UCSD-AML1 (cell line): ENCODE measurements around the gene FILIP1.
"Not testable (repeated sequence)": the region's sequence is repeated elsewhere in the genome, so short reads cannot be mapped to it uniquely, and the experiment has no call there.

Source experiments
- DNase-seq: peaks from one replicate; lab custom pipeline; 2025; ENCODE audit not compliant: unreplicated experiment; lab: John Stamatoyannopoulos, UW

Gene FILIP1

DNA sequence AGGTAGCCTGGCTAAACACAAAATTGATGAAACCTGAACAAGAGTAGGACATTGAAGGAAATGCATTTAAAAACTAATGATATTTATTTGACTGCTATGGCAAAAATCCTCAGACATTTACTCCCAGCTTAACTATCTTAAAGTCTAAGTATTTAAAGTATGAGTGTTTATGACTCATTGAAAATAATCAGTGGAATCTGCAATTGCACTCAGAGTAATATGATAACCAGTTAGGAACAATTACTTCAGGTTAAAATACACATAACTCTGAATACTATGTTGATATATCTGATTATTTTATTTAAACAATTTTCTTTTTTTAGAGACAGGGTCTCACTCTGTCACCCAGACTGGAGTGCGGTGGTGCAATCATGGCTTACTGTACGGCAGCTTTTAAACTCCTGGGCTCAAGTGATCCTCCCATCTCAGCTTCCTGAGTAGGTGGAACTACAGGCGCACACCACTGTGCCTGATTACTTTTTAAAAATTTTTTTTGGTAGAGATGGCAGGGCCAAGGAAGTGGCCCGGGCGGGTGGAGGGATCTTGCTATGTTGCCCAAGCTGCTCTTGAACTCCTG, 43.9 kb downstream of the FILIP1 start:
- no peak for DNase-seq

DNA sequence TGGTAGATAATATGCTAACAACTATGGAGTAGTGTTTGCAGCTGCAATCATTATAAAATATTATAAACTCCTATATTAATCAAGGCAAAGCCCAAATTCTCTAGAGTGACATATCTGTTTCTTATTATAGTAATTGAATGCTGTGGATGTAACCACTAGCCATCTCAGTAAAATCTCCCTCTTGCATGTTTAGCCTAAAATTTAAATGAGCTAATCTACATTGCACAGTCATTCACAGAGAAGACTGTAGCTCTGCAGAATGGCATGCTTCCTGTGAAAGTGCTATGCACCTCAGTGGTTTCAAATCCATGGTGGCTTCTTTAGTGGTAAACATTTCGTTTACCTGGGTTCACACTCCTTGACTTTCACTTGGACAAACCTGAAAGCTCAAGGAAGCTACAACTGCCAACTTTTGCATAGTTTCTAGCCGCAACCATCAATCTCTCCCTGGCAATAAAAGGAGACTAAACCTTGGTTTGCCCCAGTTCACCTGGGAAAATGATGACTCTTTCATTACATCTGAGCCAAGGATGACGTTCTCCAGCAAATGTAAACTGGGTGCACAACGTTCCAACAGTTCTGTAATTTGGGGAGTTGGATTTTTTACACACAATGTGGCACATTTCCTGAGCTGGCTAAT, 47.2 kb downstream of the FILIP1 start:
- DNase-seq = no peak

DNA sequence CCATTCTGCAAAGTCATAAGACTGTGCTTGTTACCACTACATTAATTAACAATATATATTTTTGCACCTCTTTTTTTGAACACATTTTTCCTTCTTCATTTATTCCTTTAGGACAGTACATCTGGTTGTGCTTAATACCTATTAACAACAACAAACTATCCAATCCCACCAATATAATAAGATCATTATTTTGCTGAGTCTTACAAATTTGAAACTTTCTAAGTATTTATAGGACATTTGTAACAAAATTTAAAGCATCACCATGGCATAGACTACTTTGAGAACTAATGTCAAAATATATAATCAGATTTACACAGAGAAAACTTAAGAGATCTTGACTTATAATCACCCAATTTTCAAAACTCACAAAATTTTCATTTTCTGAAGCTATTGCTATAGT, 47.9 kb downstream of the FILIP1 start:
- DNase-seq = no peak

DNA sequence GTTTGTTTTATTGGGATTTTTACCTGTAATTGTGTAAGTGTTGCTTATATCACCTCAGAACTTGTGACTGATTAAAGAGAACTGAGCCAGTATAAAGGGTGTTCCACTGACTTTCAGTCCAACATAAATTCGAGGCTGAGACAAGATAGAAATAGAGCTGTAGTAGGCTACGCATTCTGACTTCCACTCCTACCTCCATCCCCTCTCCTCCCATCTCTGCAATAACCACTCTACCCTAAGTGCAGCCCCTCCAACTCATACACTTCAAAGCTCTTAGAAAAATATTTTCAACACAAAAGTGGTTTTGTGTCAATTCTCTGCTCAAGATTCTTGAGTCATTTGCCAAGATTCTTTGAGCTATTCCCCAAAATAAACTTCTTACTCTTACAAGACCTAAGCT, 48.7 kb downstream of the FILIP1 start:
- no peak for DNase-seq

DNA sequence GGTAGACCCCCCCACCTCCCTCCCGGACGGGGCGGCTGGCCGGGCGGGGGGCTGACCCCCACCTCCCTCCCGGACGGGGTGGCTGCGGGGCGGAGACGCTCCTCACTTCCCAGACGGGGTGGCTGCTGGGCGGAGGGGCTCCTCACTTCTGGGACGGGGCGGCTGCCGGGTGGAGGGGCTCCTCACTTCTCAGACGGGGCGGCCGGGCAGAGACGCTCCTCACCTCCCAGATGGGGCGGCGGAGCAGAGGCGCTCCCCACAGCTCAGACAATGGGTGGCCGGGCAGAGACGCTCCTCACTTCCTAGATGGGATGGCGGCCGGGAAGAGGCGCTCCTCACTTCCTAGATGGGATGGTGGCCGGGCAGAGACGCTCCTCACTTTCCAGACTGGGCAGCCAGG, 51.7 kb downstream of the FILIP1 start:
- DNase-seq = not testable (repeated sequence)

DNA sequence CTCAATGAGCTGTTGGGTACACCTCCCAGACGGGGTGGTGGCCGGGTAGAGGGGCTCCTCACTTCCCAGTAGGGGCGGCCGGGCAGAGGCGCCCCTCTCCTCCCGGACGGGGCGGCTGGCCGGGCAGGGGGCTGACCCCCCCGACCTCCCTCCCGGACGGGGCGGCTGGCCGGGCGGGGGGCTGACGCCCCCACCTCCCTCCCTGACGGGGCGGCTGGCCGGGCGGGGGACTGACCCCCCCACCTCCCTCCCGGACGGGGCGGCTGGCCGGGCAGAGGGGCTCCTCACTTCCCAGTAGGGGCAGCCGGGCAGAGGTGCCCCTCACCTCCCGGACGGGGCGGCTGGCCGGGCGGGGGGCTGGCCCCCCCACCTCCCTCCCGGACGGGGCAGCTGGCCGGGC, 52.1 kb downstream of the FILIP1 start:
- DNase-seq = not testable (repeated sequence)

DNA sequence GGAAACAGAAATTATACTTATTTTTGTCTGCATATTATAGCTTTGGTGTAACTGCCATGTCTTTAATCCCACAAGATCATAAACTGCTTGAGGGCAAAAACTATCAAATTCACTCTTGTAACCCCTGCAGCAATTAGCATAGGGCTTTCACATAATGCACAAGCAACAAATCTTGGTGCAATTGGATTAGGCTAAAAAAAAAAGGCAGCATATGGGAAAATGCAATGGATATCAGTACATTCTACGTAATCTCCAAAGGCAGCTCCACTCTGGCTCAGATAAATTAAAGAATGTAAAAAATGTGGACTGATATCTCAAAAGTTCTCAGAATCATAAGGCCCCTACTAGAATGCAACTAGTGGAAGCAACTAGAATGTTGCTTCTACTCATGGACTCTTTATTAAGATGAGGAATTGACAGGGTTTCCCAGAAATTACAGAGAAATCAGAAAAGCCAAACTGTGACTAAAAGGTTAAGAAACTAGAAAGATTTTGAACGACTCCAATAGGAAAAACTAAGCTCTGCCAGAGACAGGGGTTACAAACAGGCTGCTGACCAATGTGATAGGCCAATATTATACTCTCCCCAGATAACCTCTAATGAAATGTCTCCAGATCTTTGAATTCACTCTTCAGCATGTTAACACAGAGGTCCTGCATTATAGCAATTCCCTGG, 55.0 kb downstream of the FILIP1 start:
- no peak for DNase-seq

DNA sequence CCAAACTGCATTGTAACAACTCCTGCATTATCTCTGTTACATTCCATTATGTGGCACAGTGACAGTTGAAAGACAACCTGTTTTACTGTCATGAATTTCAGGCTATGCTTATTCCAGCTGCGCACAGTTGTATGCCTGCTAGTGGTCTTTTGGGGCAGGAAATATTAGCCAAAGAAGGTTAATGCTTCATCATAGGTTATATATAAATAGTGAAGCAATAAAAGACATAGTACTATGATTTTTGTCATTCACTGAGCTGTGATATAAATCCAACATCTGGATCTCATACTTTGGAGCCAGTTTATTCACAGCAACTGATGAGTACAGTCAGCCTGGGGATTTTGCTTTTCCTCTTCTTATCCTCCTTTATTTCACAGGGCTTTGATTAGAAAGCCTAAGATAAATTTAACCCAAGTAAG, 55.6 kb downstream of the FILIP1 start:
- no peak for DNase-seq

DNA sequence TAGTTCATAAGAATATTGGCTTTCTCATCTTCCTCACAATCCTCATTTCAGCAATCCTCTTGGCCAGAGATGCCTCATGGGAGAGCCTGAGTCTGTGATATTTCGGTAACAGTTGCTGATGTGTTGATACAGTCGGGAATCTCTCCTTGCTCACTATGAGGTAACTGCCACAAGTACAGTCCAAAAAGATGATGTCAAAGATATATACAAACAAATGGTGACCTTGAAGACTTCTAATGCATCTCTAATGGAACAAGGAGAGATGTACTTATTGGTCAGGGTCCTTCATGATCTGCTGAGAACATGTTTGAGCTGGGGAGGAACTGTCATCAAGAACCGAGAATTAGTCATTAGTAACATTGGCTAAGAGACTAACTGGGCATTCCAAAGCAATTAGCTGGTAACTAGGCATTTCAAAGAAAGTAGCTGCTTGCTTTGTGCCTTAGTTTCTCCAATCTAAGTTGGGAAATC, 56.1 kb downstream of the FILIP1 start:
- DNase-seq = no peak

DNA sequence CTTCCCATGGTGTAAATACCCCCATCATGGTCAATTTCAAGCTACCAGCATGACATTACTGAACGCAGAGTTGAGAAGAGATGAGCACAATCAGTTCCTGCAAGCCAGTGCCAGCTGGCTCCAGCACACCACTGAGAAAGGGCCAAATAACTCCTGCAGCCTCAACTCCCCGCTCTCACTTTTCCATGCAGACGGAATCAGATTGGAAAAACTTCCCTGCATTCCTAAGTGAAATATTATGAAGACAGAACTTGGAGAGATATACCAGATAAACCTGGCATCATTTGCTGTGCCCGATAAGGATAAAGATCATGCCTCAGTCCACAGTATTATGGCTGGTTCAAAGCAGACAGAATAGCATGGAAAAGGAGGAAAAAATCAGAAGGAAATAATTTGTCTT, 56.7 kb downstream of the FILIP1 start:
- no peak for DNase-seq

DNA sequence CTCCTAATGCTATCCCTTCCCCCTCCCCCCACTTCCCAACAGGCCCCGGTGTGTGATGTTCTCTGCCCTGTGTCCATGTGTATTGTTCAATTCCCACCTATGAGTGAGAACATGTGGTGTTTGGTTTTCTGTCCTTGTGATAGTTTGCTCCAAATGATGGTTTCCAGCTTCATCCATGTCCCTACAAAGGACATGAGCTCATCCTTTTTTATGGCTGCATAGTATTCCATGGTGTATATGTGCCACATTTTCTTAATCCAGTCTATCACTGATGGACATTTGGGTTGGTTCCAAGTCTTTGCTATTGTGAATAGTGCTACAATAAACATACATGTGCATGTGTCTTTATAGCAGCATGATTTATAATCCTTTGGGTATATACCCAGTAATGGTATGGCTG, 60.8 kb downstream of the FILIP1 start:
- not testable (repeated sequence) for DNase-seq

DNA sequence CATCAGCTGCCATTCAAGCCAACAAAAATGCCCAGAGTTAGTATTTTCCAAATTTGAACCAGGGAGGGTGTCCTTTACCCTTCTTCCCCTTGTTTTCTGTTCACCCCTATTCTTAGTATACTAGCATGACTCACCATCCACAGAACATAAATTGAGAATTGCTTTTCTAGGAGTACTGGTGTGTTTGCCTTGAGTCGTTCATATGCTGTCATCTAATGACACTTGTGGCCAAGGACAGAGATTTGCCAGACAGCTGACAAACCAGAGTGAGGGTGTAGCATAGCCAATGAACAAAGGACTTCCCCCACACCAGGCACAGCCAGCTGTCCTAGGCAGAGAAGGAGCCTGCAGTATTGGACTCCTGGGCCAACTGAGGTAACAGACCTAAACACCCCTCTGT, 62.2 kb downstream of the FILIP1 start:
- no peak for DNase-seq

DNA sequence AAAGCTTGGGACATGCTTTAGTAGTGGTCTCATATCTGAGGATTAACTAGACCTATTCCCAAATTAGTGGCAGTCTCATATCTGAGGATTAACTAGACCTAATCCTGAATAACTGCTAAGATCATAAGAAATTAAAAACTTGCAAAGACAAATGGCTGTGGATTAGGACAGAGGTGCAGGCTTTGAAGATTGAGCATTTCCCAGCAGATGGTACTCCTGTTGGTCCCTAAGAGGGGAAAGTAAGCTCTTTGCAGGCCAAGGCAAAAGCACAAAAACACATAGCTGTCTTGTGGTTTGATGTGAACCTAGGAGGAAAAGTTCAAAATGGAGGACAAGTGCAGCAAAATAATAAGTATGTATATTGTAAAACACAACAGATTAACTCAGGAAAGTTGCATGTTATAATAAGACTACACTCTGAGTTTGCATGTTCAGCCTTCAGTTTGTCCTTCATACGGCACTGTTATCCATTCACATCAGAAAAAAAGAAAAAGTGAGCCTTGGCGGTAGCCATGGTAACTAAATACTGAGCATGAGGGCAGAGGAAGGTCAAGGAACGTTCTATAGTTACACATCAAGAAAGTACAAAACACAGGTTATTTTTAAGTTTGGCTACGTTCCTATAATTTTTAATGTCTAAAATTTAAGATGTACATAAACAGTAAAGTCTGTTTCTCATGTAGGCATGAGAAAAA, 62.8 kb downstream of the FILIP1 start:
- no peak for DNase-seq

DNA sequence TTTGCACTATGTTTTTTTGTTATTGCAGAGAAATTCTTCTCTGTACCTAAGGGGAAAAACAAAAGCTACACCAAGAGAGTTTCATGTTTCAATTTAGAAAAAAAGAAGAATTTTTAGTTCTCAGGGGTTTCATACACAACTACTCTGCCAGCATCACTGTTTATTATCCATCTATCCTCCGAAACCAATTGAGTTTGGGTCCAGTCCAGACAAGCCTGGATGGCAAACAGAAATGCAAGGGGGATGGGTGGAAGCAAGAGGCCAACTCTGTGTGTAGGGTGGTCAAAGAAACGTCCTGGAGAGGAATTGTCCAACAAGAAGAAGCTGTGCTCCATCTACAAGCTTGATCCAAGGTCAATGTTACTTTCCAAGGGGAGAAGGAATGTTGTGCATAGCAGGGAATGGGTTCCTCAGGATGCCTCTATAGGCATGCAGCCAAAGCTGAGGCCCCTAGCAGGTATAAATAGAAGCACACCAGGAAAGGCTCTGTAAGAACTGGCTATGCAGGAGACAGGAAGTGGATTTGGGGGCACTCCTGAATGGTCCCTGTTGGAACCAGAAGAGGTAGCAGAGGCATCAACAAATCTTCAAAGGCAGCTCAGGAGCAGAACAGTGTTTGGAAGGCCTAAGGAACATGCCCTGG, 64.4 kb downstream of the FILIP1 start:
- DNase-seq = no peak

DNA sequence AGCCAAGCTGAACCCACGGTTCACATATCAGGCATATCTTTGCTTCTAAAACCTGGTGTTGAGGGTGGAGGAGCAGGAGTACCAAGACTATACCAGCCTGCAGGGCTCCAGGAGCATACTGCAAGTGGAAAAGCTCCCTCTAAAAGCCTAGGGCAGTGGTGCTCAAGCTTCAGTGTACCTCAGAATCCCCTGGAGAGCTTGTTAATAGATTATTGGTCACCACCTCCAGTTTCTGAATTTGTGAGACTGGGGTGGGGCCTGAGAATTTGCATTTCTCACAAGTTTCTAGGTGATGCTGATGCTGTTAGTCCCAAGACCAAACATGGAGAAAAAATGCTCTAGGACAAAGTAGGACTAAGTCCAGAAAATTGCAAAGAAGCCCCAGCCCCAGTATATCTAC, 65.4 kb downstream of the FILIP1 start:
- DNase-seq = no peak

DNA sequence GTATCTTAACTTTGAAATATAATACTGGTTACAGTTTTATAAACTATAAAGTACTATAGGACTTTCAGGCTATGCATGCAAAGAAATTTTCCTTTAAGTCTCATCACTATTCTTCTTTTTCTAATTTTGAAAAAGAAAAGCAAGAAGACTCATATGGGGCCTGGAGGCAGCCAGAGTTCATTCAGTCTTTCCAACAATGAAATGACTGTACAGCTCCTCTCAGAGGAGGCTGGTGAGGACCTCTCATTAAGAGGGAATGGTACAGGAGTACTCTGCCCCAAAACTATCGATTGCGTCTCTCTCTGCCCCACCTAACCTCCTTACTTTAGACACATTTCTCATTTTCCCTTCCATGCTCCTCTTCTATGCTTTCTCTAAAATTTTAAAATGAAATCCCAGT, 66.3 kb downstream of the FILIP1 start:
- no peak for DNase-seq

DNA sequence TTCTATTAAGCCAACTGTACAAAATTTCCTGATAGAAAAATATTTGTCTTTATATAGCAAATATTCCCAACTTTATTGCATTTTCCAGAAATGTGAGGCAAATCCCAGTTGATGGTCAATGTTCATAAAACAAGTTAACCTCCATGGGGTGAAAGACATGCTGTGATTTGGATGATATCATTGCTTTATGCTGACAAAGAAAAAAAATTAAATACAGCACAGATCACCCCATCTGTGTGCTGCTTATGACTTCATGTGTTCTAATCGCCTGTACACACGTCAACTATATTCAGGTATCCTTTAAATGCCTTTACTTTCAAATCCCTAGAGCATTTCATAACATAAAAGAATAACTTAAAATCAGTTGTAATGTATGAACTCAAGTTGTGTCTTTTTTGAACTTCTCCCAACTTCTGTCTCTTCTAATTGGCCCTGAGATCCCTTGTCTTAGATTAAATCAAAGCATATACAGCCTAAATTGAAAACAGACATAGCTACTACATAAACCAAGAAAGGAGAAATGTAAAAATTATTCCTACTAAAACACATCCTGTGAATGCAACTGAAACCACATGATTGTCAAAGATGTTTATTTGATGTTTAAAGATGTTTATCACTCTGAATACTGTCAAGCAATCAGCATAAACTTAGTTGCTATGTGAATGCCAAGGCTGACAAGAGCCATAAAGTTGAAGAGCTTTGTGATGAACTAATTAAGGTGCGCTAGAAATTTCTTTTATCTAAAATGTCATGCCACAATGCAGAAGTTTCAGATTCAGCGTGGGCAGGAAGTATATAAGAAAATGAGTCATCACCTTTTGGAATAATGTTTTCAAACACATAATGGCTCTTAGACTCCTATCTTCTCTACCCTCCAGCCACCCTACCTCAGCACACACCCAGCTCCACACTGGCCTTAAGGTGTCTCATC, 68.7 kb downstream of the FILIP1 start:
- no peak for DNase-seq

DNA sequence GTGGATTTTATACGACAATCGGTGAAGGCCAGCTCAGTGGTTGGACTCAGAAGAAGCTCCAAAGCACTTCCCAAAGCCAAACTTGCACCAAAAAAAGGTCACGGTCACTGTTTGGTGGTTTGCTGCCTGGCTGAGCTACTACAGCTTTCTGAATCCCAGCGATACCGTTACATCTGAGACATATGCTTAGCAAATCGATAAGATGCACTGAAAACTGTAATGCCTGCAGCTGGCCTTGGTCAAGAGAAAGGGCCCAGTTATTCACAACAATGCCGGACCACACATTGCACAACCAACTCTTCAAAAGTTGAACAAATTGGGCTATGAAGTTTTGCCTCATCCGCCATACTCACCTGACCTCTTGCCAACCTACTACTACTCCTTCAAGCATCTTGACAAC, 70.2 kb downstream of the FILIP1 start:
- DNase-seq = no peak

DNA sequence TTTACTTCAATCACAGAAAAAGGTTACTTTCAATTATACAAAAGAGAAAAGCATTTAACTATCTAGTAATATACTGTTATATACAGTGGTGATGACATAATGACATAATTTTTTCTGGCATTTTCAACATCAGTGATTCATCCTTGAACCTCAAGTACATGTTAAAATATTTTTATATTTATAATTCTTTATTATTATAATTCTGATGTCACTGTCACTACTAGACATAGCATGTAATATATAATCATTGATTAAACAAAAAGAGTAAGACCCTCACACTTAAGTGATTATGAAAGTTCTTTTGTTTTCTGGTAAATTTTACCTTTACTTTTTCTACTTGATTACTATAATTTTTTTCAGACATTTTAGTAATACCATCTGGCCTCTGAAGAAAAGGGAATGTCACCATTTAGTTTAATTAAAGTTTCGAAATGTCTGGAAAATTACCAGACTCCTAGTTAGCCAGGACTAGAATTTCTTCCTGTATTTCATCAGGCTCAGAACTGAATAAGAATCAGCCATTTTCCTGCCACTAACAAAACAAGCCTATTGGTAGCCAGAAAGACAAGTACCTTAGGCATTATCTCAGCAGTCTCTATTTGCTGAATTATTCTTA, 71.5 kb downstream of the FILIP1 start:
- no peak for DNase-seq
